SK-N-SH treated with all-trans-retinoic acid at 6 μM for 48 hours (cell line): ENCODE measurements around the gene NRK.

ENCODE experiments used
- TOX ChIP-seq: fragments of 250-450 bp; sonication (Bioruptor Pico); IDR thresholded peaks from 2 replicates; pipeline ENCODE4 v1.8.0; 2021; ENCODE audit warnings: mild to moderate bottlenecking, moderate library complexity, borderline replicate concordance
- ZNF565 ChIP-seq: fragments of 450-650 bp; formaldehyde crosslinking; conservative IDR thresholded peaks from 2 replicates; pipeline ENCODE4 v1.5.0; 2020; ENCODE audit warnings: low read depth, mild to moderate bottlenecking, moderate library complexity

- TF ChIP-seq ZNF565 (CRISPR knock-in tag) (no peak), TOX (CRISPR knock-in tag) (no peak)
Measured at GRCh38 chrX:105973387-105973739, 151.0 kb downstream of the NRK start.
